Measurements from ENCODE around the gene SLC17A9.

GRCh38 chr20:62940875-62941274, 11.6 kb upstream of the SLC17A9 start:
- TF ChIP-seq POLR2A (IDR thresholded peaks at IDR 0.05; ENCODE audit: extremely low read depth, insufficient read length) (no peak), CTCF (IDR thresholded peaks at IDR 0.05; ENCODE audit: low read depth, low read length) (no peak), MAX (IDR thresholded peaks at IDR 0.05; ENCODE audit: low read depth, low read length) (no peak)

All from NB4 (cell line).